DOHH2 (cell line): ENCODE results near the gene MAL.

Experiments
- CTCF ChIP-seq: fragments of 200-600 bp; sonication (generic); IDR thresholded peaks from one replicate; pipeline ENCODE4 v1.5.1; 2014; ENCODE audit warnings: antibody characterized with exemption, mild to moderate bottlenecking, low read depth, low read length; ENCODE audit not compliant: poor library complexity, severe bottlenecking
- EZH2phosphoT487 ChIP-seq: fragments of 200-600 bp; sonication (generic); IDR thresholded peaks from 2 replicates; pipeline ENCODE4 v1.6.1; 2017; ENCODE audit warnings: borderline replicate concordance, mild to moderate bottlenecking, antibody characterized with exemption, low read length, moderate library complexity, mixed read lengths

- TF ChIP-seq CTCF (no peak), EZH2phosphoT487 (no peak)
These were observed 28.5 kb downstream of the MAL start for GRCh38 chr2:95054016-95054415.
